Vagina (tissue), 2 donors: ENCODE data around the gene MBOAT2. TPM values are rescaled to one million over a fixed set of nuclear protein-coding genes. Genes with fewer than 3 reads are reported as not detected.

Experiments used
- DNase-seq, 2 donors: peaks; one replicate each; pipeline ENCODE4 v3.0.0-alpha.2; 2017; ENCODE audit errors: extremely low spot score in 2 of 2
- H3K27ac ChIP-seq: fragments of 200-600 bp; sonication (generic); one replicate; pipeline ENCODE4 v1.5.1; 2019
- H3K27me3 ChIP-seq: fragments of 200-600 bp; sonication (generic); one replicate; pipeline ENCODE4 v1.5.1; 2019
- H3K36me3 ChIP-seq, 2 donors: fragments of 200-600 bp; sonication (generic); one replicate each; pipeline ENCODE4 v1.5.1; 2017 to 2019
- H3K4me1 ChIP-seq: fragments of 200-600 bp; sonication (generic); one replicate; pipeline ENCODE4 v1.5.1; 2019
- H3K4me3 ChIP-seq, 2 donors: fragments of 200-600 bp; sonication (generic); 1 replicate in 1 of 2; 2 replicates in 1 of 2; pipeline ENCODE4 v1.5.1; 2016 to 2019
- H3K9me3 ChIP-seq: fragments of 200-600 bp; sonication (generic); one replicate; pipeline ENCODE4 v1.5.1; 2019
- CTCF ChIP-seq, 3 experiments: fragments of 450-650 bp in 2 of 3; fragments of 200-600 bp in 1 of 3; sonication (generic) in 1 of 3; IDR thresholded peaks; one replicate each; pipeline ENCODE4 v1.5.1; 2017 to 2019; ENCODE audit warnings: antibody characterized with exemption in 3 of 3, mild to moderate bottlenecking in 2 of 3, moderate library complexity in 2 of 3
- POLR2A ChIP-seq, 2 donors: fragments of 450-650 bp; IDR thresholded peaks; one replicate each; pipeline ENCODE4 v1.6.1; 2017; ENCODE audit warnings: antibody characterized with exemption in 2 of 2, mild to moderate bottlenecking in 2 of 2, moderate library complexity in 2 of 2
- POLR2AphosphoS5 ChIP-seq, 2 donors: sonication (generic); formaldehyde crosslinking; IDR thresholded peaks; one replicate each; pipeline ENCODE4 v1.9.0; 2017; ENCODE audit warnings: antibody characterized with exemption in 2 of 2, mild to moderate bottlenecking in 2 of 2, low read depth in 1 of 2; ENCODE audit not compliant: insufficient read depth in 1 of 2
- intact Hi-C: fragments of 100-400 bp; cut with DNase I; formaldehyde crosslinking; loops from one replicate; pipeline ENCODE4 v1.15.1; 2023
- total RNA-seq: library from RNA; depleted of rRNA; stranded (reverse); fragments of >200 nt; gene quantifications from one replicate; pipeline ENCODE4 v1.2.3, GENCODE V29; 2016

The MBOAT2 gene
- total RNA-seq, 1 donor from 2014 or later: 32.9 TPM

GRCh38 chr2:9037166-9037565, 33.7 kb upstream of the MBOAT2 start:
- no peaks in the 10 kb centered on the region for H3K27me3 ChIP-seq
- no peaks in the 10 kb centered on the region for H3K36me3 ChIP-seq
- TF ChIP-seq POLR2A (IDR thresholded peaks at IDR 0.05) (no peak), CTCF (IDR thresholded peaks at IDR 0.05) (no peak), POLR2AphosphoS5 (IDR thresholded peaks at IDR 0.05; ENCODE audit: insufficient read depth in 1 of 2, low read depth in 1 of 2) (no peak)
- no peak overlapping the region for H3K27ac ChIP-seq
- intact Hi-C loops: no loop called here
- H3K9me3 ChIP-seq: no peaks in the 10 kb centered on the region
- no peak for DNase-seq
- no peak overlapping the region for H3K4me3 ChIP-seq
- H3K4me1 ChIP-seq: no peaks in the 10 kb centered on the region

GRCh38 chr2:9033385-9034168, 30.1 kb upstream of the MBOAT2 start:
- H3K27ac ChIP-seq: no peak overlapping the region
- H3K36me3 ChIP-seq: no peaks in the 10 kb centered on the region
- no peaks in the 10 kb centered on the region for H3K27me3 ChIP-seq
- intact Hi-C loops: no loop called here
- H3K4me1 ChIP-seq: no peaks in the 10 kb centered on the region
- no peak overlapping the region for H3K4me3 ChIP-seq
- no peaks in the 10 kb centered on the region for H3K9me3 ChIP-seq
- DNase-seq: no peak
- no peak for TF ChIP-seq CTCF (IDR thresholded peaks at IDR 0.05)
- no peak for TF ChIP-seq POLR2AphosphoS5 (IDR thresholded peaks at IDR 0.05; ENCODE audit: insufficient read depth in 1 of 2, low read depth in 1 of 2)
- TF ChIP-seq POLR2A (IDR thresholded peaks at IDR 0.05): no peak

- no peaks in the 10 kb centered on the region for H3K27me3 ChIP-seq
- no peak for DNase-seq
- H3K27ac ChIP-seq: no peak overlapping the region
- H3K36me3 ChIP-seq: no peaks in the 10 kb centered on the region
- intact Hi-C loops: no loop called here
- no peaks in the 10 kb centered on the region for H3K9me3 ChIP-seq
- TF ChIP-seq POLR2AphosphoS5 (IDR thresholded peaks at IDR 0.05; ENCODE audit: insufficient read depth in 1 of 2, low read depth in 1 of 2) (no peak), POLR2A (IDR thresholded peaks at IDR 0.05) (no peak), CTCF (IDR thresholded peaks at IDR 0.05) (no peak)
- H3K4me3 ChIP-seq: no peak overlapping the region
- no peaks in the 10 kb centered on the region for H3K4me1 ChIP-seq
Observed at GRCh38 chr2:9032536-9033255, 29.2 kb upstream of the MBOAT2 start.

GRCh38 chr2:9032121-9032520, 28.6 kb upstream of the MBOAT2 start:
- intact Hi-C loops: no loop called here
- Histone ChIP-seq H3K27ac (no peak overlapping the region), H3K4me1 (no peaks in the 10 kb centered on the region), H3K36me3 (no peaks in the 10 kb centered on the region), H3K27me3 (no peaks in the 10 kb centered on the region), H3K9me3 (no peaks in the 10 kb centered on the region), H3K4me3 (no peak overlapping the region)
- DNase-seq: no peak
- no peak for TF ChIP-seq POLR2A (IDR thresholded peaks at IDR 0.05)
- TF ChIP-seq POLR2AphosphoS5 (IDR thresholded peaks at IDR 0.05; ENCODE audit: insufficient read depth in 1 of 2, low read depth in 1 of 2): no peak
- no peak for TF ChIP-seq CTCF (IDR thresholded peaks at IDR 0.05)

GRCh38 chr2:9031246-9031645, 27.8 kb upstream of the MBOAT2 start:
- intact Hi-C loops: no loop called here
- TF ChIP-seq POLR2A (IDR thresholded peaks at IDR 0.05) (no peak), CTCF (IDR thresholded peaks at IDR 0.05) (no peak), POLR2AphosphoS5 (IDR thresholded peaks at IDR 0.05; ENCODE audit: insufficient read depth in 1 of 2, low read depth in 1 of 2) (no peak)

More at GRCh38 chr2:9031246-9031645, 27.8 kb upstream of the MBOAT2 start:
- no peak for DNase-seq
- no peaks in the 10 kb centered on the region for H3K4me1 ChIP-seq
- no peak overlapping the region for H3K27ac ChIP-seq
- no peaks in the 10 kb centered on the region for H3K9me3 ChIP-seq
- no peaks in the 10 kb centered on the region for H3K36me3 ChIP-seq
- no peaks in the 10 kb centered on the region for H3K27me3 ChIP-seq
- H3K4me3 ChIP-seq: no peak overlapping the region
